AG09319 (cell line): ENCODE measurements around the gene NOTO.
"Not testable (repeated sequence)": the region's sequence is repeated elsewhere in the genome, so short reads cannot be mapped to it uniquely, and the experiment has no call there.

Experiments
- DNase-seq: peaks from one replicate; pipeline ENCODE4 v3.0.0-alpha.2; 2010; ENCODE audit warnings: low read depth; ENCODE audit errors: extremely low read depth
- CTCF ChIP-seq: IDR thresholded peaks from 2 replicates; pipeline ENCODE4 v1.5.1; 2011; ENCODE audit warnings: low read depth, mild to moderate bottlenecking, inconsistent platforms, low read length, moderate library complexity

NOTO gene

GRCh38 chr2:73202156-73203054 is at the start of gene NOTO:
TSS of gene NOTO (plus strand) at chr2:73202574. CDS start at chr2:73202667, 93 bp downstream.
- no peak for TF ChIP-seq CTCF
- DNase-seq: no peak

GRCh38 chr2:73156539-73157124 is 45.7 kb upstream of the NOTO start:
- peak; percentile 95 for TF ChIP-seq CTCF
- peak; percentile 20 for DNase-seq

GRCh38 chr2:73162856-73163391 is 39.5 kb upstream of the NOTO start:
- no peak for DNase-seq
- TF ChIP-seq CTCF: no peak

GRCh38 chr2:73163483-73164367 is 38.6 kb upstream of the NOTO start:
- DNase-seq: peak; percentile 34
- peak; percentile 86 for TF ChIP-seq CTCF

- not testable (repeated sequence) for DNase-seq
Measured at GRCh38 chr2:73165978-73166377, 36.4 kb upstream of the NOTO start.

- not testable (repeated sequence) for DNase-seq
Measured at GRCh38 chr2:73166813-73167212, 35.6 kb upstream of the NOTO start.

- DNase-seq: not testable (repeated sequence)
Measured at GRCh38 chr2:73168348-73168747, 34.0 kb upstream of the NOTO start.

- not testable (repeated sequence) for DNase-seq
Measured at GRCh38 chr2:73170341-73170740, 32.0 kb upstream of the NOTO start.

- no peak for DNase-seq
- TF ChIP-seq CTCF: no peak
Measured at GRCh38 chr2:73172963-73173362, 29.4 kb upstream of the NOTO start.
